Activated T-cell treated with anti-CD3 and anti-CD28 coated beads, Interleukin-2, amount 50 U/mL, for 24 hours (primary cell): ENCODE data around the gene RNU1-1.
A peak's percentile ranks its signal among the peaks of the same experiment; 100 is the strongest.

Experiments used
- DNase-seq: peaks from one replicate; pipeline ENCODE4 v3.0.0-alpha.2; 2020
- H3K27ac Mint-ChIP-seq: 2 replicates; pipeline ENCODE4 v1.8.0; 2020; ENCODE audit warnings: mild to moderate bottlenecking, mixed read lengths
- H3K27me3 Mint-ChIP-seq: 2 replicates; pipeline ENCODE4 v1.8.0; 2020; ENCODE audit warnings: mixed read lengths
- H3K36me3 Mint-ChIP-seq: 2 replicates; pipeline ENCODE4 v1.8.0; 2020; ENCODE audit warnings: low read depth, mixed read lengths
- H3K4me1 Mint-ChIP-seq: 2 replicates; pipeline ENCODE4 v1.8.0; 2020; ENCODE audit warnings: low read depth, mixed read lengths
- H3K4me3 Mint-ChIP-seq: 2 replicates; pipeline ENCODE4 v1.8.0; 2020; ENCODE audit warnings: mild to moderate bottlenecking, moderate library complexity, mixed read lengths
- H3K9me3 Mint-ChIP-seq: 2 replicates; pipeline ENCODE4 v1.8.0; 2020; ENCODE audit warnings: mixed read lengths

Gene RNU1-1

DNA sequence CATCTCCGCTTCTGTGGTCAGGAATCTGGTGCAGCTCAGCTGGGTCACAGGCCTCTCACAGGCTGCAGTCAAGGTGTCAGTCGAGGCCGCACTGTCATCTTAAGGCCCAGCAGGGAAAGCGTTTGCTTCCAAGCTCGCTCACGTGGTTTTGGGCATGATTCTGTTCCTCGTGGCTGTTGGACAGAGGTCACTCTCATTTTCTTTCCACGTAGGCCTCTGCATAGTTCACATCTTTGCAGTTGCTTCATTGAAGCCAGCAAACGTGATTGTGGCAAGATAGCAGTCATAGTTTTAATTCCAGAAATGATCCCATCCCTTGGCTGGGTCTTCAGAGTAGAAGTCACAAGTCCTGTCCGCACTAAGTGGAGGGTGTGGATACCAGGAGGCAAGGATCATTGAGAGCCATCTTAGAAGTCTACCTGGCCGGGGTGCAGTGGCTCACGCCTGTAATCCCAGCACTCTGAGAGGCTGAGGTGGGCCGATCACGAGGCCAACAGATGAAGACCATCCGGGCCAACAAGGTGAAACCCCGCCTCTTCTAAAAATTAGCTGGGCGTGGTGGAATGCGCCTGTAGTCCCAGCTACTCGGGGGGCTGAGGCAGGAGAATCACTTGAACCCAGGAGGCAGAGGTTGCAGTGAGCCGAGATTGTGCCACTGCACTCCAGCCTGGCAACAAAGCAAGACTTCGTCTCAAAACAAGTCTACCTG lies 49.0 kb downstream of the RNU1-1 start:
- Mint-ChIP-seq H3K36me3 (peaks cover 68% of the 10 kb centered on the region), H3K27ac (peak overlapping the region; percentile 24), H3K9me3 (no peaks in the 10 kb centered on the region), H3K4me3 (no peak overlapping the region), H3K4me1 (peaks cover 2% of the 10 kb centered on the region), H3K27me3 (no peaks in the 10 kb centered on the region)
- DNase-seq: no peak
